Measurements from ENCODE around the gene HM13.
A peak's percentile ranks its signal among the peaks of the same experiment; 100 is the strongest.
"Not testable (repeated sequence)": the region's sequence is repeated elsewhere in the genome, so short reads cannot be mapped to it uniquely, and the experiment has no call there.

The HM13 gene

DNA sequence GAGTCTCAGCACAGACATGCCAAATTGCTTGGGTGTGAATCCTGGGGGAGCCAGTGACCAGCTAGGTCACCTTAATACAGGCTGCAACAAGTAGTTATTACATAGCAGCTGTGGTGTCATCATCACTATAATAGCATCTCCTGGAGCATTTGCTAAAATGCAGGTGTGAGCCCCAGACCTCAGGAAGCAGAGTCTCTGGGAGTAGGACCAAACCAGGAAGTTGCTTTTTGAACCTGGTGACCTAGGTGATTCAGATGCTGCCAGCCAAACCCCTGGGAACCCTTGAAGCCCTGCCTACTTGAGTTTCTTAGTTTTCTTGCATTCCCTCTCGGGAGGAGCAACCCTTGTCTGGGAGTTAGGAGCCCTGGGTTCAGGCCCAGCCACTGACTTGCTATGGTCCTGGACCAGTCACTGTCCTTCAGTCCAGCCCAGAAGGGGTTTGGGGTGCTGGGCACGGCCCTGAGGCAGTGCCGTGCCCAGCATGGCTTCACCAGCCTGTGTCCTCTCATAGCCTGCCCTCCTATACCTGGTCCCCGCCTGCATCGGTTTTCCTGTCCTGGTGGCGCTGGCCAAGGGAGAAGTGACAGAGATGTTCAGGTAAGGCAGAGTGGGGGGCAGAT is 51.6 kb downstream of the HM13 start:
- no peak for DNase-seq (ENCODE audit: extremely low read depth in 1 of 2, low read depth in 1 of 2)

DNA sequence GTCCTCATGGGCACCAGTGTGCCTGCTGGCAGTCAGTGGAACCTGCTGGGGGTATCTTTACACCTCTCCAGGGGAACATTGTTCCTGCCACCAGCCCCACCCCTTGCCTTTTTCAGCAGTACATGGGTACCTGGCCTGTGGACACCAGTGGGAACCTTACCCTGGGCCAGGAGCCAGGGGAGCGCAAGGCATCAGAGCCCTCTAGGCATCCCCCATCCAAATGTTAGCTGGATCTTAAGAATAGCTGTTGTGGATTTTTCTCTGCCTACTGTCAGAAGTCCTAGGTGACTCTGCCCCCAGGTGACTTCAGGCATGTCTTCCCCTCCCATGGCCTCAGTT is 52.0 kb downstream of the HM13 start:
- no peak for DNase-seq (ENCODE audit: extremely low read depth in 1 of 2, low read depth in 1 of 2)

DNA sequence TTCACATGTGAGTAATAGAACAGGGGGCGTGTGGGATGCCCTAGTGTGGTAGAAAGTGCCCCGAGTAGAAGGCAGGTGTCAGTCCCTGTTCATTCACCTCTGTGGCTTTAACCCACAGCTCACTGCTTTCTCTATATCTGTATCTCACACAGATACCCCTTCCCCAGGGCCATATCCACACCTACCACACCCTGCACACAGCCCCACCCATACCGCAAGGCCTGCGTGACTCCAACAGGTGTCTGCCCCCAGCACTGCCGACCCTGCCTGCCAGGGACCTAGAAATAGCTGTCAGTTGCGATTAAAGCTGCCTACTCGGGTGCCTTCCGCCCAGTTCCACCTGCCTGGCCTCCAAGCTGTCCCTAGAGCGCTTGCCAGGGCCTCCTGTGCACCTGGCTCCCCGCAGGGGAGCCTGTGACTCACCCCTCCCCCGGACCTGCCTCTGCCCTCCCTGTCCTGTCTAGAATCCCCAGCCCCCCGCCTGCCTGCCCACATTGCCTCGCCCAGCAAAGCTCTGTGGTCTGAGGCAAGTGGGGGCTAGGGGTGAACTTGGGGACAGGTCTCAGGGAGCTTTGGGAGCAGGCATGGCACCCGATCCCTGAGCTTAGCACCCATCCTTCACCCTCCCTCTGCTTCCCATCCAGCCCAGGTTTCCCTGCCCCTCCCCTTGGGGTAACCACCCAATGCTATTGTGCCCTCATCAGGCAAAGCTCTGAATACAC is 52.6 kb downstream of the HM13 start:
- DNase-seq (ENCODE audit: extremely low read depth in 1 of 2, low read depth in 1 of 2): no peak

DNA sequence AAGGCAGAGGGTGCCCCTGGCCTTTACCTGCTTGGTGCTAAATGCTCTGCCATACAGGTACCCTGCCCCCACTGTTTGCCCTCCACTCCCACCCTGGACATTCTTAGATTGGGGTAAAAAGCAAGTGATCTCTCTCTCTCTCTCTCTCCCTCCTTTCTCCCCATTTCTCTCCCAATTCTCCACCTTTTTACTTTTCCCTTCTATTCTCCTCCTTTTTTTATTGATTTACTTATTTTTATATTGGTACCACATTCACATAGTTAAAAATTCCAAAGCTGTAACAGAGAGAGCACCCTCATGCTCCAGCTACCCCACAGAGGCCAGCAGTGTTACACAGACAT is 53.1 kb downstream of the HM13 start:
- DNase-seq (ENCODE audit: extremely low read depth in 1 of 2, low read depth in 1 of 2): no peak

- DNase-seq (ENCODE audit: extremely low read depth in 1 of 2, low read depth in 1 of 2): no peak
Measured at GRCh38 chr20:31568041-31568731, 53.9 kb downstream of the HM13 start.

DNA sequence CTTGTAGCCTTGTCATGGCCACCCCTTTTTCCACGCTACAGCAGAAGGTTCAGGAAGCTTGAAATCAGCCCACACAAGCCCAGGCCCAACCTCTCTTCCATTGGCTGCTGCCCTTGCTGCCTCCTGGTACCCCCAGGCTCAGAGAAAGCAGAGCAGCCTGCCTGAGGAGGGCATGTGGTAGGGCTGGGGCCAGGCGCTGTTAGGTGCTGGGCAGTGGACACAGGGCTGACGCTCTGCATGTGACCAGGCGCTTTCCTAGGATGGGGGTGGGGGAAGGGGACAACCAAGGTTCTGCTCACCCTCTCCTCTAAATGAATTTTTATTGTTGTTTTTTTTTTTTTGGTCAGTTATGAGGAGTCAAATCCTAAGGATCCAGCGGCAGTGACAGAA is 54.5 kb downstream of the HM13 start:
- no peak for DNase-seq (ENCODE audit: extremely low read depth in 1 of 2, low read depth in 1 of 2)

- peak; percentile 30 to 57 for DNase-seq (ENCODE audit: extremely low read depth in 1 of 2, low read depth in 1 of 2)
Measured at GRCh38 chr20:31569163-31570020, 55.1 kb downstream of the HM13 start.

DNA sequence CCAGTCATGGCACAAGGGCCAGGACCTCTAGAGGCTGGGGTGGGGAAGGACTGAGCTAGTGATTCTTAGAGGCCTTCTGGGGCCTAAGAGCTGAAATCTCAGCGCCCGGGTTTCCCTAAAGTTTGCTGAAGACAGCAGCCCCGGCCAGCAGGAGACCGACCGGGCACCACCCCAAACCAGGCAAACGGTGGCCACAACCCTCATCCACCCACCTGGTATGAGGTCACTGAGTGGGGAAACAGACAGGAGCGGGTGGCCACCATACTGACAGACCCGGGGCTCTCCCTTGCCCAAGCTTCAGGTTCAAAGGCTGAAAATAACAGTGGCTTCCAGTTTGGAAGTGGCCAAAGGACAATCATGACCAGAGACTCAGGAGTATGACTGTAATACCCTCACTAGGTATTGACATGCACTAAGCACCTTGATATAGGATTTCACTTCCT is 55.8 kb downstream of the HM13 start:
- DNase-seq (ENCODE audit: extremely low read depth in 1 of 2, low read depth in 1 of 2): no peak

- DNase-seq (ENCODE audit: extremely low read depth in 1 of 2, low read depth in 1 of 2): no peak
Measured at GRCh38 chr20:31570735-31571617, 56.7 kb downstream of the HM13 start.

DNA sequence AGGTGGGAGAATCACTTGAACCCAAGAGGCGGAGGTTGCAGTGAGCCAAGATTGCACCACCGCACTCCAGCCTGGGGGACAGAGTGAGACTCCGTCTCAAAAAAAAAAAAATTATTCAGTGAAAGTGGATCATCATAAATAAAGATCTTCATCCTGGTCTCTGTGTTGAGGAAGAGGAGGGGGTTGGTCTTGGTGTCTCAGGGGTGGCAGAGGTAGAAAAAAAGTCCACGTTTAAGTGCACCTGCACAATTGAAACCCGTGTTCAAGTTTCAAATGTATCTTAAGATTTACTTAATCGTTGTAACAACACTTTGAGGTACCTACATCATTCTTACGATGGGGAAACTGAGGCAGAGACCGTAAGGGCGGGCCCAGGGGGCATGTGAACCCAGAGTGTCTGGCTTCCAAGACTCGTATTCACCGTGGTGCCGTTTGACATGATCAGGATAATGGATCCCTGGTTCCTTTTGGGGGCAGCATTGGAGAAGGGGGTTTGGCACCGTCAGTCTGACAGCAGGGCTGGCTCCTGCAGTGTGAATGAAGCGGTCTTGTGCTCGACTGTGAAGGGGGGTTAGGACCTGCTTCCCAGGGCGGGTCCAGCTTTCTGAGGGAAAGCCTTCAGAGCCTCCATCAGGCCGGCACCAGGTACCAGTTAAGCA is 57.9 kb downstream of the HM13 start:
- no peak for DNase-seq (ENCODE audit: extremely low read depth in 1 of 2, low read depth in 1 of 2)

DNA sequence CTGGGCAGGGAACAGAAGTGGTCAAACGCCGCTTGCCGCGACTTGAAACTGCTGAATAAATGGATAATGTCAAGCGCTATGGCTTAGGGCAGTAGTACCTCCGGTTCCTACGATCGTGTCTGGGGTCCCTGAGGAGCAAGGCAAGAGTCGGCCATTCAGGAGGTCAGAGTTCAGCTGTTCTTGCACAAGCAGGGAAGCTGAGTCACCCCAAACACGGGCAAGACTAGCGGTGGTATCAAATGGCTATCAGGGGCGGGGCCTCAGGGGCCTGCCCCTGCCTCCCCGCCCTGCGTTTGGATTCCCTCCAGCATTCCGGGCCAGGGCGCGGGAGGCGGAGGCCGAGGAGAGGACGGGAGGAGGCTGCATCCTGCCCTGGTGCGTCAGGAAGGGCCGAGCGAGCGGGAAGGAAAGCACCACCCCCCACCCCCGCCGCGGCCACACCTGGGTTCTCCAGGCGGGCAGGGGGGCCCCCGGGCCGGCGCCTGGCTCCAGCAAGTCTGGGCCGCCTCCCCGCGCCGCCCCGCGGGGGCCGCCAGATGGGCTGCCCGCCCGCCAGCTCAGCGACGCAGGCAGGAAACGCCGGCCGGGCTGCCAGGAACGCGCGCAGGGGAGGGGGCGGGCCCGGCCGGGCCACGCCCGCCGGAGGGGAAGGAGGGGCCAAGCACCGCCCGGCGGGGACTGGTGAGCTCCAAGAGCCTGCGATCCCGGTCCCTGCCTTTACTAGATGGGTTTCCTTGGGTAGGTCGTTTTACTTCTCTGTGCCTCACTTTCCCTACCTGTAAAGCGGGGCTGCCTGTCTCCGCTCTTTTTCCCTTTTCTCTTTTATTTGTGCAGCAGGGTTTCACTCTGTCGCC is 58.7 kb downstream of the HM13 start:
- peak; percentile 42 to 78 for DNase-seq (ENCODE audit: extremely low read depth in 1 of 2, low read depth in 1 of 2)

DNA sequence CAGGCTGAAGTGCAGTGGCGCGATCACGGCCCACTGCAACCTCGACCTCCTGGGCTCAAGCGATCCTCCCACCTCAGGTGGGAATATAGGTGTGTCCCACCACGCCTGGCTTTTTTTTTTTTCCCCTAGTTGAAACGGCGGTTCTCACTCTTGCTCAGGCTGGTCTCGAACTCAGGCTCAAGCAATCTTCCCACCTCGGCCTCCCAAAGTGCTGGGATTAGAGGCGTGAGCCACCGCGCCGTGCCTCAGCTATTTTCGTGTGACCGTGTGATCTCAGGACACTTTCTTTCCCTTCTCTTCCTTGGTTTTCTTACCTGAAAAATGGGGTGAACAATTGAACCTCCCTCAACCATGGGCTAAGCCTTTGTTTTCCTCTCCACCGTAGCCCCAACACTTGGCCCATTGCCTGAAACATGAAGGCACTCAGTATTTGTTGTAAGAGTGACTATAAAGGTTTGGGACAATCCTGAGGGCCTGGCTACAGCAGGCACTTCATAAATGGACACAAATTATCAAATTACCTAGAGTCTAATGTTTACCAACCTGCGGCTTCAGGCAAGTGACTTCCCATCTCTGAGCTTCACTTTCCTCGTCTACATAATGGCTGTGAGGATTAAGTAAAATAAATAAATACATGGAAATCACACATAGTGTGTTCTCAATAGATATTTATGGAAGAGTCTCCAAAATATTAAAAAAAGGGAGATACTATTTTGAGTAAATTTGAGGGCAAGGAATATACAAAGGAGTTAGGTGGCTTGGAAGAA is 59.5 kb downstream of the HM13 start:
- DNase-seq (ENCODE audit: extremely low read depth in 1 of 2, low read depth in 1 of 2): no peak

GRCh38 chr20:31574986-31575385 is 60.7 kb downstream of the HM13 start:
- not testable (repeated sequence) for DNase-seq (ENCODE audit: extremely low read depth in 1 of 2, low read depth in 1 of 2)

DNA sequence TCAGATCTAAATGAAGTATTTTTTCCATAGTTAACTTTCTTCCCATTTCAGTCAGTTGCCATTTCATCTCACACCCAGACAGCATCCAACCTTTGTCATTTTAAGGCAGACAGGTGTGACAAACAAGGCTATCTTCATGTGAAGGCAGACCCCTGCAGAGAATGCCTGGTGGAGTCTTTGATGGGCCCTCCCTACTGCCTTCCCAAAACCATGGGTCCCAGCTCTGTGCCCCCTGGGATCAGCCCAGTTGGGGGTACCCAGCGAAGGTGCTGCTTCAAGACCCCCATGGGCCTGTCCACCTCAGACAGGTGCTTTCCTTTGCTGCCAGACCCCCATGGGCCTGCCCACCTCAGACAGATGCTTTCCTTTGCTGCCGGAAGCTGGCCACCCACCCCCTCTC is 62.5 kb downstream of the HM13 start:
- no peak for DNase-seq (ENCODE audit: extremely low read depth in 1 of 2, low read depth in 1 of 2)

DNA sequence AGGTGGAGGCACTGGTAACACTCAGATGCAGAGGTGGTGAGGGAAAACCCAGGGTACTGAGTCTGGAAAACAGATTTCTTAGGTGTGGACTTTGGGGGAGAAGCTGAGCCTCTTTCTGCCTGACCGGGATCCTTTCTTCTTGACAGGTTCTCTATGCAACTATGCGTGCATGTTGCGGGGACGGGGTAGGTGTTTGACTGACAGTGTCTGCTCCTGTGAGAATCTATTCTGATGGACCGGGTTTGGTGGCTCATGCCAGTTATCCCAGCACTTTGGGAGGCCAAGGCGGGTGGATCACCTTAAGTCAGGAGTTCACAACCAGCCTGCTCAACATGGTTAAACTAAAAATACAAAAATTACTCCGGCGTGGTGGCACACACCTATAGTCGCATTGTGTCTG is 63.0 kb downstream of the HM13 start:
- DNase-seq (ENCODE audit: extremely low read depth in 1 of 2, low read depth in 1 of 2): no peak

DNA sequence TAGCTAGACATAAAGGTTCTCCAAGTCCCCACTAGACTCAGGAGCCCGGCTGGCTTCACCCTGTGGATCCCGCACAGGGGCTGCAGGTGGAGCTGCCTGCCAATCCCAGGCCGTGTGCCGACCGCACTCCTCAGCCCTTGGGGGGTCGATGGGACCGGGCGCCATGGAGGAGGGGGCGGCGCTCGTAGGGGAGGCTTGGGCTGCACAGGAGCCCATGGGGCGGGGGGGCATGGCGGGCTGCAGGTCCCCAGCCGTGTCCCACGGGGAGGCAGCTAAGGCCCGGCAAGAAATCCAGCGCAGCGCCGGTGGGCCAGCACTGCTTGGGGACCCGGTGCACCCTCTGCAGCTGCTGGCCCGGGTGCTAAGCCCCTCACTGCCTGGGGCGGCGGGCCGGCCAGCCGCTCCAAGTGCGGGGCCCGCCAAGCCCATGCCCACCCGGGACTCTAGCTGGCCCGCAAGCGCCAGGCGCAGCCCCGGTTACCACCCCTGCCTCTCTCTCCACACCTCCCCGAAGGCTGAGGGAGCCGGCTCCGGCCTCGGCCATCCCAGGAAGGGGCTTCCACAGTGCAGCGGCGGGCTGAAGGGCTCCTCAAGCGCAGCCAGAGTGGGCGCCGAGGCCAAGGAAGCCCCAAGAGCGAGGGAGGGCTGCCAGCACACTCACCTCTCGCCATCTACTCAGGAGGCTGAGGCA is 64.4 kb downstream of the HM13 start:
- no peak for DNase-seq (ENCODE audit: extremely low read depth in 1 of 2, low read depth in 1 of 2)

DNA sequence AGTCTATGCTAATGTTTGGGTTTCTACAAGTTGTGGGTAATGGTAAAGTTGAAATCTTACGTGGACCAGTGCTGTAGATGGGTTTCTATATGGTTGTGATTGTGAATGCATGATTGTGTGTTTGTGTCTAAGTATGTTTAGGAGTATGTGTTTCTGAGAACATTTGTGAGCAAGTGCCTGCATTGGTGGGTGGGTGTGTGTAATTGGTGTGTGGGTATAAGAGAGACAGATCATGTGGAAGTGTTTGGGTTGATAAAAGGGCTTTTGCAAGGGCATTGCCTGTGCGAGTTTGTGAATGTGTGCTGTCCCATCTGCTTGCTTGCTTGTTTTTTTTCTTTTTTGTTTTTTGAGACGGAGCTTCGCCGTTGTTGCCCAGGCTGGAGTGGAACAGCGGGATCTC is 65.0 kb downstream of the HM13 start:
- DNase-seq (ENCODE audit: extremely low read depth in 1 of 2, low read depth in 1 of 2): no peak

Measured in activated CD8-positive, alpha-beta memory T cell treated with anti-CD3 and anti-CD28 coated beads for 1 hour (primary cell).